OCI-LY3 (cell line): ENCODE data around the gene TNFRSF1B.

Source experiments
- H2AFZ ChIP-seq: fragments of 200-600, 300-600 bp; shearing (Covaris generic); 2 replicates; pipeline ENCODE4 v1.6.0; 2014; ENCODE audit warnings: antibody characterized with exemption, low read depth, low read length
- H3K27ac ChIP-seq: fragments of 200-600, 300-600 bp; sonication (generic); 2 replicates; pipeline ENCODE4 v1.5.1; 2014; ENCODE audit warnings: mild to moderate bottlenecking, low read length, moderate library complexity, mixed read lengths
- H3K27me3 ChIP-seq: fragments of 200-600, 300-600 bp; sonication (generic); 2 replicates; pipeline ENCODE4 v1.6.1; 2014; ENCODE audit warnings: low read depth, low read length, mixed read lengths
- H3K36me3 ChIP-seq: fragments of 200-600, 300-600 bp; sonication (generic); replicated peaks from 2 replicates; pipeline ENCODE3; 2014; ENCODE audit warnings: low read depth, low read length, mixed read lengths
- H3K4me1 ChIP-seq: fragments of 300-600, 200-600 bp; sonication (generic); 2 replicates; pipeline ENCODE4 v1.6.1; 2014; ENCODE audit warnings: low read length, mixed read lengths
- H3K4me2 ChIP-seq: fragments of 200-600, 300-600 bp; sonication (generic); 2 replicates; pipeline ENCODE4 v1.6.1; 2014; ENCODE audit warnings: low read length, mixed read lengths
- H3K4me3 ChIP-seq: fragments of 300-600, 200-600 bp; sonication (generic); 2 replicates; pipeline ENCODE4 v1.5.1; 2014; ENCODE audit warnings: antibody characterized with exemption, mild to moderate bottlenecking, low read length, moderate library complexity
- H3K79me2 ChIP-seq: fragments of 300-600, 200-600 bp; shearing (Covaris generic); 2 replicates; pipeline ENCODE4 v1.6.1; 2014; ENCODE audit warnings: mild to moderate bottlenecking, low read length, mixed read lengths
- H3K9ac ChIP-seq: fragments of 300-600, 200-600 bp; shearing (Covaris generic); 2 replicates; pipeline ENCODE4 v1.6.0; 2014; ENCODE audit warnings: mild to moderate bottlenecking, low read length, moderate library complexity
- H3K9me3 ChIP-seq: fragments of 200-600, 300-600 bp; shearing (Covaris generic); 2 replicates; pipeline ENCODE4 v1.6.1; 2014; ENCODE audit warnings: low read length, mixed read lengths; ENCODE audit not compliant: insufficient read depth
- H4K20me1 ChIP-seq: fragments of 200-600, 300-600 bp; sonication (generic); 2 replicates; pipeline ENCODE4 v1.6.1; 2016; ENCODE audit warnings: low read length, mixed read lengths; ENCODE audit not compliant: insufficient read depth
- CTCF ChIP-seq: fragments of 200-600, 300-600 bp; sonication (generic); IDR thresholded peaks from 2 replicates; pipeline ENCODE4 v1.5.1; 2014; ENCODE audit warnings: antibody characterized with exemption, low read length, low read depth
- EZH2phosphoT487 ChIP-seq: fragments of 200-600 bp; shearing (Covaris generic); IDR thresholded peaks from 2 replicates; pipeline ENCODE4 v1.6.1; 2018; ENCODE audit warnings: antibody characterized with exemption, mixed run types, low read depth

TNFRSF1B gene

GRCh38 chr1:12231276-12231595, 64.4 kb downstream of the TNFRSF1B start:
- Histone ChIP-seq H3K4me3 (peak overlapping the region; percentile 98), H3K4me1 (peaks cover 8% of the 10 kb centered on the region), H3K9ac (peak overlapping the region; percentile 83), H3K27ac (no peak overlapping the region), H3K36me3 (no peaks in the 10 kb centered on the region), H3K4me2 (peak overlapping the region; percentile 98), H3K79me2 (peaks cover 16% of the 10 kb centered on the region), H3K9me3 (no peaks in the 10 kb centered on the region), H2AFZ (no peak overlapping the region), H3K27me3 (no peaks in the 10 kb centered on the region), H4K20me1 (no peaks in the 10 kb centered on the region)
- TF ChIP-seq CTCF (no peak), EZH2phosphoT487 (no peak)

DNA sequence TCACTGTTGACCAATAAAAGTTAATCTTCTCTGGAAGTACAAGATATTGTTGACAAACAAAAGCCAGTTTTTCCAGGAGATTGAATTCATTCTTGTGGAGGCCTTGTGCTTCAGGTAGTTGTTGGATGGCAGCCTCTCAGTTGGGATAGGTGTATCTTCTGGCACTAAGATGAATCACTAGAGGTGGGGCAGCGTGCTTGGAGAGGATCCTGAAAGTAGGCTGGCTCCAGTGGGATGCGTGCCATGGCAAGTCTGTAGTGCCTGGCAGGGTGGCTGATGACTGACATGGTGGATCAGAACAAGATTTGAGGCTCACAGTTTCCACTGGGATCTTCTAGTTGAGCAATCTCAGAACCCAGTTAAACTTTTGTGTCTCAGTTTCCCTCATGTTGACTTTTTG, 65.4 kb downstream of the TNFRSF1B start:
- H3K4me3 ChIP-seq: no peak overlapping the region
- H3K4me2 ChIP-seq: no peak overlapping the region
- no peaks in the 10 kb centered on the region for H3K9me3 ChIP-seq
- H3K4me1 ChIP-seq: peaks cover 8% of the 10 kb centered on the region
- H3K27me3 ChIP-seq: no peaks in the 10 kb centered on the region
- H3K27ac ChIP-seq: no peak overlapping the region
- H4K20me1 ChIP-seq: no peaks in the 10 kb centered on the region
- no peaks in the 10 kb centered on the region for H3K36me3 ChIP-seq
- TF ChIP-seq EZH2phosphoT487: no peak
- no peak for TF ChIP-seq CTCF
- no peak overlapping the region for H2AFZ ChIP-seq
- H3K79me2 ChIP-seq: peaks cover 16% of the 10 kb centered on the region
- no peak overlapping the region for H3K9ac ChIP-seq

DNA sequence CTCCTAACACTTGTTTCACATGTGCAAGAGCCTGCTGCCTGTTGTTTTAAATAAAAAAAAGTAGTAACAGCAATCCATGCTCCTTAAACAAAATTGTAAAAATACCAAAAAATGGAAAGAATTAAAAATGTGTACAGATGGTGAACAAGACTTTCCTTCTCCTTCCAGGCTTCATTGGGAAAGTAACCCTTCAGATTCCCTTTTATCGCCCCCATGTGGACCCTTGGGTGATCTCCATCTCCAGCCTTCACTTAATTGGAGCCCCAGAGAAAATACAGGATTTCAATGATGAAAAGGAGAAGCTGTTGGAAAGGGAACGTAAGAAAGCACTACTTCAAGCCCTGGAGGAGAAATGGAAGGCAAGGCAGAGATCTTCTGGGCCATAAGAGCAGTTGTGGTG, 77.3 kb downstream of the TNFRSF1B start:
- no peaks in the 10 kb centered on the region for H3K9me3 ChIP-seq
- H3K27me3 ChIP-seq: no peaks in the 10 kb centered on the region
- peaks cover under 1% of the 10 kb centered on the region for H3K36me3 ChIP-seq
- H2AFZ ChIP-seq: no peak overlapping the region
- H3K4me3 ChIP-seq: no peak overlapping the region
- no peaks in the 10 kb centered on the region for H3K79me2 ChIP-seq
- TF ChIP-seq EZH2phosphoT487 (no peak), CTCF (peak; percentile 47)
- no peaks in the 10 kb centered on the region for H3K4me1 ChIP-seq
- H3K4me2 ChIP-seq: no peak overlapping the region
- no peak overlapping the region for H3K9ac ChIP-seq
- H4K20me1 ChIP-seq: no peaks in the 10 kb centered on the region
- no peak overlapping the region for H3K27ac ChIP-seq

DNA sequence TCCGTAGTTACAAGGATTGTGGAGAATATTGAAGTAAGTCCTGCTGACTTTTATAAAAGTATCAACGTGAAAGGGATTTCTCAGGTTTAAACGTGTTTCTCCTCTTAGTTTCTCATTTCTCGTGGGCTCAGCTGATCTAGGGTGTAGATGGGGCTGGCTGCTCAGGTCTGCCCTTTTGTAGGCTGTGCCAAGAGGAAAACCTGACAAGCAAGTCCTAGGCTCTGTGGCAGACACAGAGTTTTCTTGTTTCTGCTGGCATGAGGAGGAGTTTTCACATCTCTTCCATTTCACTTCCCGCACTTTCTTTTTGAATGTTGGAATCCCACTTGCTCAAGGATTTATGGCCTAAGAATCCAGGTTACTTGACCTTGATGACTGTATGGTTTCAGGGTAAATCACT, 77.8 kb downstream of the TNFRSF1B start:
- H2AFZ ChIP-seq: no peak overlapping the region
- H3K79me2 ChIP-seq: no peaks in the 10 kb centered on the region
- H3K4me2 ChIP-seq: no peak overlapping the region
- H3K9ac ChIP-seq: no peak overlapping the region
- no peaks in the 10 kb centered on the region for H4K20me1 ChIP-seq
- TF ChIP-seq CTCF (no peak), EZH2phosphoT487 (no peak)
- no peak overlapping the region for H3K27ac ChIP-seq
- H3K9me3 ChIP-seq: no peaks in the 10 kb centered on the region
- H3K36me3 ChIP-seq: peaks cover 3% of the 10 kb centered on the region
- no peaks in the 10 kb centered on the region for H3K4me1 ChIP-seq
- H3K4me3 ChIP-seq: no peak overlapping the region
- no peaks in the 10 kb centered on the region for H3K27me3 ChIP-seq
